Fibroblast of the aortic adventitia (primary cell): ENCODE results near the gene RAB3IP. TPM values are rescaled to one million over a fixed set of nuclear protein-coding genes. Genes with fewer than 3 reads are reported as not detected.

Experiments
- DNase-seq: peaks from one replicate; pipeline ENCODE4 v3.0.0-alpha.2; 2010; ENCODE audit warnings: low read depth
- H3K4me3 ChIP-seq: 2 replicates; pipeline ENCODE4 v1.5.1; 2011; ENCODE audit warnings: low read depth, mild to moderate bottlenecking, control low read depth, low read length, moderate library complexity
- CTCF ChIP-seq: IDR thresholded peaks from 2 replicates; pipeline ENCODE4 v1.5.1; 2011; ENCODE audit warnings: mild to moderate bottlenecking, low read length, control low read depth, inconsistent platforms; ENCODE audit not compliant: insufficient read depth
- total RNA-seq: library from RNA; depleted of rRNA; stranded (reverse); fragments of >200 nt; gene quantifications from 2 replicates; pipeline ENCODE4 v1.2.3, GENCODE V29; 2012; ENCODE audit warnings: low replicate concordance

The RAB3IP gene
- total RNA-seq, 1 donor = 4.8 TPM

- no peak for TF ChIP-seq CTCF
- DNase-seq = no peak
- no peak overlapping the region for H3K4me3 ChIP-seq
Measured at GRCh38 chr12:69821032-69821455, 82.4 kb downstream of the RAB3IP start.

- no peak for TF ChIP-seq CTCF
- DNase-seq = peak; percentile 65
- no peak overlapping the region for H3K4me3 ChIP-seq
Measured at GRCh38 chr12:69821456-69822159, 82.9 kb downstream of the RAB3IP start.

- no peak for TF ChIP-seq CTCF
- no peak for DNase-seq
- H3K4me3 ChIP-seq = no peak overlapping the region
Measured at GRCh38 chr12:69822201-69822860, 83.7 kb downstream of the RAB3IP start.

- no peak overlapping the region for H3K4me3 ChIP-seq
- no peak for DNase-seq
- no peak for TF ChIP-seq CTCF
Measured at GRCh38 chr12:69824028-69824427, 85.4 kb downstream of the RAB3IP start.

DNA sequence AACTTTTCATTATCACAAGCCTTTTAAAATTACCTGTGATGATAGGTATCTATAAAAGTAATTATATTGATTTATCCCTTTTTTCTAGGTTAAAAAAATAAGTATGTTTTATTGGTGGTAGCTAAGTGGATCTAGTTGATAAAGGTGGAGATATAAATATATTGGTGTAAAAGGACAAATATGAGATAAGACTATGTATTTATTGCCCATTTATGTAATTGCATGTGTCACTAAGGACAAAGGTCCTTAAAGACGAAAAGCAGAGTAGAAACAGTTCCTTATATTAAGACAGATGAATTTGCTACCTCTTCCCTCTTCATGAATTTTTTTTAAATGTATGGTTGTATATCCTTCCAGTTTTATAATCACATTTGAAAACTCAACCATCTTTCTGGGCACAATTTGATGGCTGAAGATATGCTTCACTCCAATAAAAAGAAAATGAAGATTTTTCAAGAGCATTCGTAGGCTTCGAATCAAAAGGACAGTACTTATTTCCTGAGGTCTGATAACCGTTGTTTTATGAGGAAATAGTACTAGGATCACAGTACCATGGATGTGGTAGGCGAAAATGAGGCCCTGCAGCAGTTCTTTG, 86.4 kb downstream of the RAB3IP start, which contains the start of gene MYRFL:
Gene MYRFL, plus strand, starts transcription at position 262 of the 595 bp plus-strand sequence. Its CDS starts 291 bp downstream, at position 553.
- no peak within 1 kb of the TSS for H3K4me3 ChIP-seq
- DNase-seq = no peak
- no peak for TF ChIP-seq CTCF

DNA sequence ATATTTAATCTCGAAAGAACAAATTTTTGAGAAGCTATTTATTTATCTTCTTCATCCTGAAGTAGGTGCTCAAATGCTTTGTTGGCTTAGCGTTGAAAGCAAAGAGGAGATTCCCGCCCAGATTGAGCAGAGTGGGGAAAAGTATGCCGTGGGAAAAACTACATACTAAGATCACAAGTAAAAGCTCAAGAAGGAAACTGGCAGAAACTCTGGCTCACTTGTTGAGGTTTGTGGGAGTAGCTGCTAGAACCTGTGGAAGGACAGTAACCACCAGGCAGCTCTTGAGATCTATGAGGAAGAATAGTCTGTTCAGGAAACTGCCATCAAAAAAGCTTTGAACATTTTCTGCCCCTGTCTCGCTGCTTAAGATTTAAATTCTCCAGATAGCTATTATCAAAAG, 90.2 kb downstream of the RAB3IP start:
- TF ChIP-seq CTCF = no peak
- DNase-seq = no peak

More for the DNA sequence above, 90.2 kb downstream of the RAB3IP start:
- no peak overlapping the region for H3K4me3 ChIP-seq
